OCI-LY7 (cell line): ENCODE results near the gene PLS3. TPM values are rescaled to one million over a fixed set of nuclear protein-coding genes. Genes with fewer than 3 reads are reported as not detected.

Experiments
- Bru-seq: library from RNA; stranded (reverse); fragments of 400-500 nt; gene quantifications from one replicate; lab custom pipeline; 2021; lab: Mats Ljungman, UMichigan
- BruChase-seq, 2 experiments: library from RNA; stranded (reverse); fragments of 400-500 nt; gene quantifications; one replicate each; lab custom pipeline; 2021; lab: Mats Ljungman, UMichigan
- BruUV-seq: library from RNA; stranded (reverse); fragments of 400-500 nt; replicated peaks from 2 replicates; lab custom pipeline; 2021; lab: Mats Ljungman, UMichigan
- CTCF ChIA-PET: fragments of 300-600 bp; sonication (Branson Sonifier 250); formaldehyde crosslinking; loops from one replicate; lab custom pipeline; 2022; ENCODE audit warnings: antibody characterized with exemption; ENCODE audit not compliant: unreplicated experiment; lab: Charles Lee
- POLR2A ChIA-PET: fragments of 300-600 bp; sonication (Branson Sonifier 250); formaldehyde crosslinking; loops from one replicate; lab custom pipeline; 2022; ENCODE audit warnings: antibody characterized with exemption; lab: Charles Lee
- DNase-seq: peaks from one replicate; pipeline ENCODE4 v3.0.0-alpha.2; 2015; ENCODE audit warnings: low spot score
- H2AFZ ChIP-seq: fragments of 200-600 bp; sonication (generic), shearing (Covaris generic); 2 replicates; pipeline ENCODE4 v1.6.1; 2014; ENCODE audit warnings: mild to moderate bottlenecking, antibody characterized with exemption, low read length, moderate library complexity
- H3K27ac ChIP-seq: fragments of 200-600 bp; sonication (generic); 2 replicates; pipeline ENCODE4 v1.5.1; 2014; ENCODE audit warnings: mixed run types, low read depth, mild to moderate bottlenecking, moderate library complexity, low read length, inconsistent platforms; ENCODE audit not compliant: poor library complexity, severe bottlenecking
- H3K36me3 ChIP-seq: fragments of 200-600 bp; sonication (generic); 2 replicates; pipeline ENCODE4 v1.6.1; 2014; ENCODE audit warnings: mild to moderate bottlenecking, antibody characterized with exemption, low read length, moderate library complexity, mixed read lengths; ENCODE audit not compliant: insufficient read depth
- H3K4me1 ChIP-seq: fragments of 200-600 bp; sonication (generic); 2 replicates; pipeline ENCODE4 v1.5.1; 2014; ENCODE audit warnings: mild to moderate bottlenecking, low read length; ENCODE audit not compliant: insufficient read depth, poor library complexity, severe bottlenecking
- H3K4me2 ChIP-seq: fragments of 200-600 bp; sonication (generic); 2 replicates; pipeline ENCODE4 v1.6.1; 2014; ENCODE audit warnings: mild to moderate bottlenecking, low read length
- H3K4me3 ChIP-seq: fragments of 200-600 bp; sonication (generic); 2 replicates; pipeline ENCODE4 v1.5.1; 2014; ENCODE audit warnings: mild to moderate bottlenecking, low read depth, low read length; ENCODE audit not compliant: poor library complexity, severe bottlenecking
- H3K79me2 ChIP-seq: fragments of 200-600 bp; sonication (generic); 2 replicates; pipeline ENCODE4 v1.6.1; 2016; ENCODE audit warnings: low read depth, mild to moderate bottlenecking, low read length, moderate library complexity, mixed read lengths; ENCODE audit not compliant: insufficient read depth
- H3K9me2 ChIP-seq: fragments of 200-600 bp; sonication (generic); 2 replicates; pipeline ENCODE4 v1.6.1; 2016; ENCODE audit warnings: mild to moderate bottlenecking, low read length, mixed read lengths; ENCODE audit not compliant: insufficient read depth
- H3K9me3 ChIP-seq: fragments of 200-600 bp; sonication (generic); 2 replicates; pipeline ENCODE4 v1.6.1; 2014; ENCODE audit warnings: mild to moderate bottlenecking, mixed run types, low read length, mixed read lengths
- H4K20me1 ChIP-seq: fragments of 200-600 bp; sonication (generic); 2 replicates; pipeline ENCODE4 v1.6.1; 2014; ENCODE audit warnings: mild to moderate bottlenecking, antibody characterized with exemption, low read length, moderate library complexity, mixed read lengths; ENCODE audit not compliant: insufficient read depth
- EZH2phosphoT487 ChIP-seq: fragments of 200-600 bp; sonication (generic); IDR thresholded peaks from 2 replicates; pipeline ENCODE4 v1.6.1; 2018; ENCODE audit warnings: low read depth, borderline replicate concordance, mild to moderate bottlenecking, mixed run types, antibody characterized with exemption, low read length, moderate library complexity, mixed read lengths
- intact Hi-C: fragments of 100-400 bp; cut with micrococcal nuclease; formaldehyde crosslinking; loops from one replicate; pipeline ENCODE4 v1.10.0; 2022; ENCODE audit not compliant: unreplicated experiment
- long read RNA-seq: library from polyadenylated mRNA; stranded (forward); transcript quantifications from one replicate; pipeline ENCODE4 v2.0.0, GENCODE V29; 2022
- total RNA-seq, 2 experiments: library from RNA; depleted of rRNA in 1 of 2; stranded (reverse); fragments of >200 nt in 1 of 2; shearing (Covaris generic) in 1 of 2; gene quantifications; 2 replicates each; pipeline ENCODE4 v1.2.3, GENCODE V29; 2014 to 2022
- TF ChIP-seq, protein P1 (sequence below): fragments of 200-600 bp; sonication (generic); conservative IDR thresholded peaks from 2 replicates; pipeline ENCODE4 v1.5.1; 2014; ENCODE audit warnings: mild to moderate bottlenecking, antibody characterized with exemption, low read length, moderate library complexity, mixed read lengths

The PLS3 gene, protein sequence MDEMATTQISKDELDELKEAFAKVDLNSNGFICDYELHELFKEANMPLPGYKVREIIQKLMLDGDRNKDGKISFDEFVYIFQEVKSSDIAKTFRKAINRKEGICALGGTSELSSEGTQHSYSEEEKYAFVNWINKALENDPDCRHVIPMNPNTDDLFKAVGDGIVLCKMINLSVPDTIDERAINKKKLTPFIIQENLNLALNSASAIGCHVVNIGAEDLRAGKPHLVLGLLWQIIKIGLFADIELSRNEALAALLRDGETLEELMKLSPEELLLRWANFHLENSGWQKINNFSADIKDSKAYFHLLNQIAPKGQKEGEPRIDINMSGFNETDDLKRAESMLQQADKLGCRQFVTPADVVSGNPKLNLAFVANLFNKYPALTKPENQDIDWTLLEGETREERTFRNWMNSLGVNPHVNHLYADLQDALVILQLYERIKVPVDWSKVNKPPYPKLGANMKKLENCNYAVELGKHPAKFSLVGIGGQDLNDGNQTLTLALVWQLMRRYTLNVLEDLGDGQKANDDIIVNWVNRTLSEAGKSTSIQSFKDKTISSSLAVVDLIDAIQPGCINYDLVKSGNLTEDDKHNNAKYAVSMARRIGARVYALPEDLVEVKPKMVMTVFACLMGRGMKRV
- total RNA-seq (2014; rRNA removed; shearing (Covaris generic)) (not detected in 2 replicates), total RNA-seq (2022) (not detected in 2 replicates), Bru-seq, nascent RNA (percentile 12 among the genes with signal in this experiment), BruChase-seq, experiment 1, labeled RNA remaining after a 6-hour chase (percentile 9 among the genes with signal in this experiment), BruChase-seq, experiment 2, labeled RNA remaining after a 2-hour chase (percentile 11 among the genes with signal in this experiment)
- long read RNA-seq = 0 reads

DNA sequence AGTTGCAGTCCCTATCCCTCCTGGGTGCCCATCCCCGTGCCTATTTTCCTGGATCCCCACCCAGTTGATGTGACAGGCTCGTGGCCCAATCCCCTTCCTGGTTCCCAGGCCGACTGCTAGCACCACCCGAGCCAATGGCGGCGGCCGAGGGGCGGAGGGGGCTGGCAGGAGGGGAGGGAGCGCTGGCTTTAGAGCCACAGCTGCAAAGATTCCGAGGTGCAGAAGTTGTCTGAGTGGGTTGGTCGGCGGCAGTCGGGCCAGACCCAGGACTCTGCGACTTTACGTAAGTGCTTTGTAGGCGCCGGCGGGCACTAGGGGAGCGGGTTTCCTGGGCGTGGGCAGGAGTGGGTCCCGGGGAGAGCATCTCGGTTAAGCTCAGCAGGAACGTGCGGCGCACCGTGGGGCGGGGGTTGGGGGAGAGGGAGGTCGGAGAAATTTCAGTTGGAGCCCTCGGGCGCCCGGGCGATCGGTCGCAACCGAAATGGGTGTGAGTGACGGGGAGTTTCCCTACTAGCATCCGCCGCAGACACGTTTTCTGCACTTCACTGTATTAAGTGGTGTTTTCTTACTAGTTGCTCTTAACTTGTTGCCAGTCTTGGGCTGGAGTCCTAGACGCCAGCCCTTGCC lies at the start of gene PLS3:
Gene PLS3 (plus strand): TSS at position 197 of the 627 bp plus-strand sequence. CDS start 49,077 bp downstream, outside the sequence.
- Histone ChIP-seq H3K9me3 (no peaks in the 10 kb centered on the region), H3K27ac (no peak within 1 kb of the TSS), H3K79me2 (no peaks in the 10 kb centered on the region), H3K4me1 (no peaks in the 10 kb centered on the region), H3K36me3 (no peaks in the 10 kb centered on the region), H3K4me3 (no peak within 1 kb of the TSS), H3K4me2 (no peak within 1 kb of the TSS), H3K9me2 (no peaks in the 10 kb centered on the region), H4K20me1 (no peaks in the 10 kb centered on the region), H2AFZ (no peak within 1 kb of the TSS)
- ChIA-PET POLR2A (no interaction called here), CTCF (no interaction called here)
- no TSS peak for BruUV-seq
- TF ChIP-seq, protein P1, sequence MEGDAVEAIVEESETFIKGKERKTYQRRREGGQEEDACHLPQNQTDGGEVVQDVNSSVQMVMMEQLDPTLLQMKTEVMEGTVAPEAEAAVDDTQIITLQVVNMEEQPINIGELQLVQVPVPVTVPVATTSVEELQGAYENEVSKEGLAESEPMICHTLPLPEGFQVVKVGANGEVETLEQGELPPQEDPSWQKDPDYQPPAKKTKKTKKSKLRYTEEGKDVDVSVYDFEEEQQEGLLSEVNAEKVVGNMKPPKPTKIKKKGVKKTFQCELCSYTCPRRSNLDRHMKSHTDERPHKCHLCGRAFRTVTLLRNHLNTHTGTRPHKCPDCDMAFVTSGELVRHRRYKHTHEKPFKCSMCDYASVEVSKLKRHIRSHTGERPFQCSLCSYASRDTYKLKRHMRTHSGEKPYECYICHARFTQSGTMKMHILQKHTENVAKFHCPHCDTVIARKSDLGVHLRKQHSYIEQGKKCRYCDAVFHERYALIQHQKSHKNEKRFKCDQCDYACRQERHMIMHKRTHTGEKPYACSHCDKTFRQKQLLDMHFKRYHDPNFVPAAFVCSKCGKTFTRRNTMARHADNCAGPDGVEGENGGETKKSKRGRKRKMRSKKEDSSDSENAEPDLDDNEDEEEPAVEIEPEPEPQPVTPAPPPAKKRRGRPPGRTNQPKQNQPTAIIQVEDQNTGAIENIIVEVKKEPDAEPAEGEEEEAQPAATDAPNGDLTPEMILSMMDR = no peak
- no peak for TF ChIP-seq EZH2phosphoT487
- DNase-seq = no peak
- intact Hi-C loops = no loop called here

DNA sequence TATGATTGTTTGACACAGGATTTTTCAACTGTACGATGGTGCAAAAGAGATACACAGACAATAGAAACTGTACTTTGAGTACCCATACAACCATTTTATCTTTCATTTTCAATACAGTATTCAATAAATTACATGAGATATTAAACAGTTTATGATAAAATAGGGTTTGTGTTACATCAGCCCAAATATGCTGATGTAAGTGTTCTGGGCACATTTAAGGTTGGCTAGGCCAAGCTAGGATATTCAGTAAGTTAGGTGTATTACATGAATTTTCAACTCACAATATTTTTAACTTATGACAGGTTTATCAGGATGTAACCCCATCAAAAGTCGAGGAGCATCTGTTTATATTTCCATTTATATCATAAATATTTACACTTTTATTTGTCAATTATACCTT lies 42.9 kb upstream of the PLS3 start:
- no peaks in the 10 kb centered on the region for H3K9me3 ChIP-seq
- POLR2A ChIA-PET = no interaction called here
- intact Hi-C loops = no loop called here
- H3K4me2 ChIP-seq = no peak overlapping the region
- DNase-seq = no peak
- TF ChIP-seq, protein P1 = no peak
- no peak for TF ChIP-seq EZH2phosphoT487
- no peak overlapping the region for H3K4me3 ChIP-seq
- no peak overlapping the region for H3K27ac ChIP-seq
- no peaks in the 10 kb centered on the region for H3K4me1 ChIP-seq
- BruUV-seq = no TSS peak
- H4K20me1 ChIP-seq = no peaks in the 10 kb centered on the region
- no peaks in the 10 kb centered on the region for H3K36me3 ChIP-seq
- no peaks in the 10 kb centered on the region for H3K79me2 ChIP-seq
- no peak overlapping the region for H2AFZ ChIP-seq
- no peaks in the 10 kb centered on the region for H3K9me2 ChIP-seq
- CTCF ChIA-PET = no interaction called here
